HEK293T (cell line): ENCODE data around the gene SPEM3.

Experiments
- CTCF ChIA-PET: fragments of 350-600 bp; formaldehyde crosslinking; extraction: SDS; loops from one replicate; lab custom pipeline; 2021; ENCODE audit warnings: antibody characterized with exemption, inconsistent platforms; lab: Yijun Ruan, JAX
- POLR2A ChIA-PET: fragments of 350-600 bp; formaldehyde crosslinking; extraction: SDS; loops from one replicate; lab custom pipeline; 2020; ENCODE audit warnings: antibody characterized with exemption, inconsistent platforms; lab: Yijun Ruan, JAX
- DNase-seq: peaks from one replicate; pipeline ENCODE4 v3.0.0; 2012; ENCODE audit warnings: mixed read lengths; ENCODE audit errors: extremely low spot score
- ARNT ChIP-seq: fragments of 450-650 bp; IDR thresholded peaks from 2 replicates; pipeline ENCODE4 v1.6.1; 2017; ENCODE audit warnings: mild to moderate bottlenecking
- BHLHE40 ChIP-seq: fragments of 450-650 bp; IDR thresholded peaks from 2 replicates; pipeline ENCODE4 v1.6.1; 2016; ENCODE audit warnings: mild to moderate bottlenecking, moderate library complexity, borderline replicate concordance
- CTBP1 ChIP-seq: fragments of 450-650 bp; IDR thresholded peaks from 2 replicates; pipeline ENCODE4 v1.6.1; 2016; ENCODE audit warnings: borderline replicate concordance
- ELF4 ChIP-seq: fragments of 450-650 bp; IDR thresholded peaks from 2 replicates; pipeline ENCODE4 v1.6.1; 2017; ENCODE audit warnings: antibody characterized with exemption
- FOXA1 ChIP-seq: fragments of 450-650 bp; IDR thresholded peaks from 2 replicates; pipeline ENCODE4 v1.6.1; 2016; ENCODE audit warnings: mild to moderate bottlenecking
- FOXK2 ChIP-seq: fragments of 450-650 bp; IDR thresholded peaks from 2 replicates; pipeline ENCODE4 v1.6.1; 2016; ENCODE audit warnings: mild to moderate bottlenecking
- FOXM1 ChIP-seq: fragments of 450-650 bp; IDR thresholded peaks from 2 replicates; pipeline ENCODE4 v1.6.1; 2017; ENCODE audit warnings: mild to moderate bottlenecking, borderline replicate concordance
- HDGF ChIP-seq: fragments of 450-650 bp; IDR thresholded peaks from 2 replicates; pipeline ENCODE4 v1.6.1; 2017; ENCODE audit warnings: antibody characterized with exemption, borderline replicate concordance
- L3MBTL2 ChIP-seq: fragments of 450-650 bp; conservative IDR thresholded peaks from 2 replicates; pipeline ENCODE4 v1.6.1; 2016; ENCODE audit warnings: mild to moderate bottlenecking
- LEF1 ChIP-seq: fragments of 450-650 bp; IDR thresholded peaks from 2 replicates; pipeline ENCODE4 v1.6.1; 2017; ENCODE audit warnings: mild to moderate bottlenecking, borderline replicate concordance
- NFRKB ChIP-seq: fragments of 450-650 bp; IDR thresholded peaks from 2 replicates; pipeline ENCODE4 v1.6.1; 2016; ENCODE audit warnings: mild to moderate bottlenecking, moderate library complexity
- PKNOX1 ChIP-seq: fragments of 450-650 bp; IDR thresholded peaks from 2 replicates; pipeline ENCODE4 v1.6.1; 2016
- SP1 ChIP-seq: fragments of 450-650 bp; IDR thresholded peaks from 2 replicates; pipeline ENCODE4 v1.6.1; 2017
- SUZ12 ChIP-seq: fragments of 450-650 bp; IDR thresholded peaks from 2 replicates; pipeline ENCODE4 v1.6.1; 2016; ENCODE audit warnings: mild to moderate bottlenecking
- TARDBP ChIP-seq: fragments of 450-650 bp; IDR thresholded peaks from 2 replicates; pipeline ENCODE4 v1.6.1; 2016
- ZNF384 ChIP-seq: fragments of 450-650 bp; IDR thresholded peaks from 2 replicates; pipeline ENCODE4 v1.6.1; 2016

SPEM3 gene

DNA sequence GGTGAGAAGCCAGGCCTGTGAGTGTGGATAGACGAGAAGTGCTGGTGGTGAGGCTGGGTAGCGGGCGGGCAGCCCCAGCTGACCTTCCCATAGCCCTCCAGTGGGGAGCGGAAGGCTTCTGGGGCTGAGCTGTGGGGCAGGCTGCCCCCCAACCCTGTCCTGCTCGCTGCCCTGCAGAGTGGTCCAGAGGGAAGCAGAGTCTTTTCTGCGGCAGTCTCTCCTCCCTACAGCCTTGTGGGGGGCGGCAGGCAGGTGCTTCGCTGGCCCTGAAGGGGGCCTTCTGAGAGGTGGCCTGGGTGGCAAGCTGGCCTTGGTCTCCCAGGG is 17.3 kb upstream of the SPEM3 start:
- POLR2A ChIA-PET: interaction anchor here (1.0 kb wide), 1 partner anchor 74 kb away, joined by 3 read pairs; no protein-coding TSS in a partner anchor
- TF ChIP-seq FOXA1 (no peak), HDGF (no peak), SP1 (no peak), ZNF384 (no peak), ARNT (no peak), BHLHE40 (no peak), FOXM1 (no peak), SUZ12 (no peak), ELF4 (no peak), PKNOX1 (no peak), LEF1 (no peak), L3MBTL2 (no peak), TARDBP (no peak), CTBP1 (no peak)
- CTCF ChIA-PET: no interaction called here
- DNase-seq: no peak

- CTCF ChIA-PET: interaction anchor here (0.6 kb wide), 1 partner anchor 149 kb away, joined by 3 read pairs; no protein-coding TSS in a partner anchor
- no peak for TF ChIP-seq L3MBTL2
- TF ChIP-seq NFRKB: no peak
- no peak for TF ChIP-seq CTBP1
- no peak for TF ChIP-seq ZNF384
- POLR2A ChIA-PET: interaction anchor here (1.0 kb wide), 1 partner anchor 9 kb away, joined by 5 read pairs; the partner anchor contains the start of gene TMEM256
- no peak for DNase-seq
Measured at GRCh38 chr17:7413346-7413985, 15.2 kb upstream of the SPEM3 start.

GRCh38 chr17:7414837-7415236 is 13.8 kb upstream of the SPEM3 start:
- ChIA-PET CTCF (no interaction called here), POLR2A (no interaction called here)
- no peak for TF ChIP-seq LEF1
- TF ChIP-seq ARNT: no peak
- no peak for TF ChIP-seq FOXK2
- no peak for DNase-seq

GRCh38 chr17:7415784-7416183 is 12.9 kb upstream of the SPEM3 start:
- TF ChIP-seq PKNOX1 (no peak), ARNT (no peak), BHLHE40 (no peak), SUZ12 (no peak), FOXM1 (no peak), HDGF (no peak), FOXK2 (no peak), CTBP1 (no peak), ZNF384 (no peak), TARDBP (no peak), SP1 (no peak)
- DNase-seq: no peak
- POLR2A ChIA-PET: no interaction called here
- CTCF ChIA-PET: no interaction called here

DNA sequence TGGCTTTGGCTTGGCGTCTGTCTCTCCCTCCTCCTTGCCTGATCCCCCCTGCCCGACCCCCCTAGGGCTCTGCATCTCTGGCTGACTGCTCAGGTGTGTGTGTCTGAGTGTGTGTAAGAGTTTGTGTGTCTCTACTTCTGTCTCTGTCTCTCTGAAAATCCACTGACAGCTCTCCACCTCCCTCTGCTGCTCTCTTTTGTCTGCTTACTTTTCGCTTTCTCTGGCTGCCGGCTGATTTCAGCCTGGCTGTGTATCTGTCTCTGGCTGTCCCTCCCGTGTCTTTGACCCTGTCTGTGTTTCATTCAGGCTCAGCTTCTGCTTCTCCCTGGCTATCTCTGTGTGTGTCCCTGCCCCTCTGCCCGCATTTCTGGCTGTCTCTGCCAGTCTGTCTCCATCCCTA is 12.3 kb upstream of the SPEM3 start:
- no peak for DNase-seq
- ChIA-PET CTCF (no interaction called here), POLR2A (no interaction called here)
- TF ChIP-seq NFRKB: no peak
- TF ChIP-seq TARDBP: no peak
- no peak for TF ChIP-seq PKNOX1
- TF ChIP-seq FOXA1: no peak

DNA sequence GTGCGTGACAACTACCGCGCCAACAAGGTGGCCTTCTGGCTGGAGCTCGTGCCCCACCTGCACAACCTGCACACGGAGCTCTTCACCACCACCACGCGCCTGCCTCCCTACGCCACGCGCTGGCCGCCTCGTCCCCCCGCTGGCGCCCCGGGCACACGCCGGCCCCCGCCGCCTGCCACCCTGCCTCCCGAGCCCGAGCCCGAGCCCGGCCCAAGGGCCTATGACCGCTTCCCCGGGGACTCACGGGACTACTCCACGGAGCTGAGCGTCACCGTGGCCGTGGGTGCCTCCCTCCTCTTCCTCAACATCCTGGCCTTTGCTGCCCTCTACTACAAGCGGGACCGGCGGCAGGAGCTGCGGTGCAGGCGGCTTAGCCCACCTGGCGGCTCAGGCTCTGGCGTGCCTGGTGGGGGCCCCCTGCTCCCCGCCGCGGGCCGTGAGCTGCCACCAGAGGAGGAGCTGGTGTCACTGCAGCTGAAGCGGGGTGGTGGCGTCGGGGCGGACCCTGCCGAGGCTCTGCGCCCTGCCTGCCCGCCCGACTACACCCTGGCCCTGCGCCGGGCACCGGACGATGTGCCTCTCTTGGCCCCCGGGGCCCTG is 11.5 kb upstream of the SPEM3 start:
- CTCF ChIA-PET: no interaction called here
- POLR2A ChIA-PET: no interaction called here
- DNase-seq: no peak
- no peak for TF ChIP-seq ZNF384

- TF ChIP-seq CTBP1 (no peak), FOXA1 (no peak), HDGF (no peak), FOXK2 (no peak), FOXM1 (no peak), SP1 (no peak), L3MBTL2 (no peak), ELF4 (no peak), ARNT (no peak), SUZ12 (no peak), PKNOX1 (no peak)
- no peak for DNase-seq
- POLR2A ChIA-PET: interaction anchor here (1.1 kb wide), 1 partner anchor 14 kb away, joined by 4 read pairs; the partner anchor contains the start of gene TMEM256
- CTCF ChIA-PET: interaction anchor here (0.9 kb wide), 1 partner anchor 18 kb away, joined by 3 read pairs; no protein-coding TSS in a partner anchor
Measured at GRCh38 chr17:7418472-7419152, 10.0 kb upstream of the SPEM3 start.
